NB4 (cell line): ENCODE results near the gene BNC2.

Experiments used
- CTCF ChIP-seq: IDR thresholded peaks from one replicate; pipeline ENCODE4 v1.5.1; 2012; ENCODE audit warnings: low read depth, low read length
- MAX ChIP-seq: IDR thresholded peaks from 2 replicates; pipeline ENCODE4 v1.6.1; 2011; ENCODE audit warnings: low read depth, low read length

- TF ChIP-seq MAX, result no peak
- no peak for TF ChIP-seq CTCF
Observed at GRCh38 chr9:16594787-16595186, 275.7 kb downstream of the BNC2 start.
